K562 (cell line): Measurements from ENCODE around the gene SFMBT2. TPM values are rescaled to one million over a fixed set of nuclear protein-coding genes. Genes with fewer than 3 reads are reported as not detected.

Experiments
- ATAC-seq: fragments of 200-7000 bp; cut with Tn5 transposase; 3 replicates; pipeline ENCODE4 v1.9.1; 2020; ENCODE audit warnings: moderate library complexity
- BruUV-seq: library from RNA; stranded (reverse); fragments of 400-500 nt; replicated peaks from 2 replicates; lab custom pipeline; 2021; lab: Mats Ljungman, UMichigan
- CTCF ChIA-PET: fragments of 300-600 bp; formaldehyde crosslinking; extraction: SDS; loops from one replicate; lab custom pipeline; 2021; ENCODE audit warnings: low intra/inter-chr PET ratio; lab: Yijun Ruan, JAX
- POLR2A ChIA-PET: fragments of 300-600, 350-650 bp; sonication (Branson Sonifier 250); formaldehyde crosslinking; extraction: SDS; loops from one replicate; lab custom pipeline; 2021; ENCODE audit warnings: antibody characterized with exemption, inconsistent platforms; lab: Yijun Ruan, JAX
- DNase-seq, 4 experiments: peaks; one replicate each; pipeline versions ENCODE4 v3.0.0 to v3.0.0-alpha.2; 2011 to 2018; ENCODE audit warnings: low spot score in 3 of 4, mixed read lengths in 3 of 4; ENCODE audit errors: extremely low read depth in 1 of 4
- FAIRE-seq: peaks from 2 replicates; lab custom pipeline; 2011; peaks lifted over from hg19 to GRCh38; lab: Jason Lieb, UNC
- H2AFZ ChIP-seq: 2 replicates; pipeline ENCODE4 v1.6.0; 2011; ENCODE audit warnings: low read depth, low read length, control low read depth, inconsistent platforms
- H3K27ac ChIP-seq: fragments of 200-600 bp; 3 replicates; pipeline ENCODE4 v1.8.0; 2011; ENCODE audit warnings: low read depth, mild to moderate bottlenecking, control low read depth, inconsistent platforms, low read length, moderate library complexity, mixed read lengths; ENCODE audit errors: extremely low read depth
- H3K27me3 ChIP-seq, 2 experiments: fragments of 300-600 bp in 1 of 2; 2 replicates in 1 of 2; 3 replicates in 1 of 2; pipeline versions ENCODE4 v1.6.0 to v1.8.0; 2011; ENCODE audit warnings: inconsistent platforms in 2 of 2, low read length in 2 of 2, mild to moderate bottlenecking in 1 of 2, mixed read lengths in 1 of 2, moderate library complexity in 1 of 2; ENCODE audit not compliant: control insufficient read depth in 2 of 2, insufficient read depth in 2 of 2
- H3K36me3 ChIP-seq: fragments of 300-600 bp; 3 replicates; pipeline ENCODE4 v1.8.0; 2011; ENCODE audit warnings: mild to moderate bottlenecking, low read length, inconsistent platforms; ENCODE audit not compliant: control insufficient read depth, insufficient read depth
- H3K4me1 ChIP-seq, 2 experiments: fragments of 200-600 bp in 1 of 2; replicated peaks in 1 of 2; 2 replicates in 1 of 2; 3 replicates in 1 of 2; pipeline versions ENCODE4 v1.5.1 to v1.8.0; 2011; ENCODE audit warnings: inconsistent platforms in 2 of 2, low read length in 2 of 2, mild to moderate bottlenecking in 1 of 2, mixed read lengths in 1 of 2, moderate library complexity in 1 of 2; ENCODE audit not compliant: control insufficient read depth in 2 of 2, insufficient read depth in 2 of 2
- H3K4me2 ChIP-seq: 2 replicates; pipeline ENCODE4 v1.6.1; 2011; ENCODE audit warnings: low read length, control low read depth, inconsistent platforms, mixed read lengths; ENCODE audit not compliant: insufficient read depth
- H3K4me3 ChIP-seq: fragments of 200-600 bp; sonication (generic), shearing (Covaris generic); 2 replicates; pipeline ENCODE4 v1.5.1; 2016; ENCODE audit warnings: control low read depth, inconsistent platforms
- H3K79me2 ChIP-seq: fragments of 200-600 bp; 3 replicates; pipeline ENCODE4 v1.8.0; 2011; ENCODE audit warnings: low read length, inconsistent platforms; ENCODE audit not compliant: control insufficient read depth, insufficient read depth
- H3K9ac ChIP-seq, 2 experiments: 2 replicates each; pipeline versions ENCODE4 v1.6.0 to v1.6.1; 2011; ENCODE audit warnings: low read depth in 2 of 2, low read length in 2 of 2, control low read depth in 1 of 2, inconsistent platforms in 1 of 2, mild to moderate bottlenecking in 1 of 2, mixed read lengths in 1 of 2; ENCODE audit not compliant: insufficient read depth in 1 of 2
- H3K9me1 ChIP-seq: one replicate; pipeline ENCODE4 v1.6.0; 2011; ENCODE audit warnings: inconsistent platforms, mild to moderate bottlenecking, low read length, moderate library complexity; ENCODE audit not compliant: control insufficient read depth, insufficient read depth
- H3K9me3 ChIP-seq: replicated peaks from 2 replicates; pipeline ENCODE4 v1.5.1; 2011; ENCODE audit warnings: low read depth, low read length, inconsistent platforms; ENCODE audit not compliant: control insufficient read depth, insufficient read depth
- H4K20me1 ChIP-seq: replicated peaks from 2 replicates; pipeline ENCODE4 v1.6.1; 2011; ENCODE audit warnings: low read length, inconsistent platforms, mixed read lengths; ENCODE audit not compliant: control insufficient read depth, insufficient read depth
- CBFA2T3 ChIP-seq: fragments of 450-650 bp; IDR thresholded peaks from 2 replicates; pipeline ENCODE4 v1.6.1; 2017
- CREB3L1 ChIP-seq: fragments of 450-650 bp; IDR thresholded peaks from 2 replicates; pipeline ENCODE4 v1.6.1; 2014; ENCODE audit warnings: low read depth, mild to moderate bottlenecking, moderate library complexity, borderline replicate concordance
- DACH1 ChIP-seq: fragments of 450-650 bp; IDR thresholded peaks from 2 replicates; pipeline ENCODE4 v1.6.1; 2018; ENCODE audit not compliant: partially characterized antibody
- GMEB1 ChIP-seq: fragments of 250-450 bp; sonication (Bioruptor Pico); IDR thresholded peaks from 2 replicates; pipeline ENCODE4 v1.4.0; 2020; ENCODE audit warnings: mild to moderate bottlenecking
- ILK ChIP-seq: fragments of 450-650 bp; IDR thresholded peaks from 2 replicates; pipeline ENCODE4 v1.6.1; 2016; ENCODE audit warnings: missing genetic modification characterization, low read depth, mild to moderate bottlenecking, missing compliant biosample characterization, moderate library complexity, borderline replicate concordance
- NR1H2 ChIP-seq: sonication (generic); formaldehyde crosslinking; IDR thresholded peaks from 2 replicates; pipeline ENCODE4 v1.4.0; 2020; ENCODE audit warnings: mild to moderate bottlenecking, missing genetic modification reagents
- PHB ChIP-seq: fragments of 250-450 bp; sonication (Bioruptor Pico); IDR thresholded peaks from 2 replicates; pipeline ENCODE4 v1.5.0; 2021
- PML ChIP-seq: IDR thresholded peaks from 2 replicates; pipeline ENCODE4 v1.6.1; 2012; ENCODE audit warnings: low read length, inconsistent platforms
- PTBP1 ChIP-seq: fragments of 200-400 bp; formaldehyde crosslinking; IDR thresholded peaks from 2 replicates; pipeline ENCODE4 v1.6.1; 2017; ENCODE audit warnings: low read depth, low read length
- TAF15 ChIP-seq: fragments of 200-400 bp; formaldehyde crosslinking; IDR thresholded peaks from 2 replicates; pipeline ENCODE4 v1.6.1; 2017; ENCODE audit warnings: mild to moderate bottlenecking, low read depth, low read length, moderate library complexity
- U2AF1 ChIP-seq: fragments of 200-400 bp; formaldehyde crosslinking; optimal IDR thresholded peaks from 2 replicates; pipeline ENCODE3; 2017; ENCODE audit warnings: mild to moderate bottlenecking, low read depth, low read length, moderate library complexity
- ZNF384 ChIP-seq: IDR thresholded peaks from 2 replicates; pipeline ENCODE4 v1.6.1; 2012; ENCODE audit warnings: low read depth, low read length, improper control_type of control experiment
- ZNF655 ChIP-seq: fragments of 250-450 bp; sonication (Bioruptor Pico); IDR thresholded peaks from 2 replicates; pipeline ENCODE4 v1.5.0; 2021
- WGBS: fragments of 100-300 bp; shearing (Covaris generic); methylation state at CpG from one replicate; pipeline ENCODE4 v1.1.6; 2016; ENCODE audit warnings: low coverage, mixed read lengths; ENCODE audit not compliant: insufficient coverage; ENCODE audit errors: missing lambda C conversion rate; 5-methylcytosine and 5-hydroxymethylcytosine counted together
- in situ Hi-C: fragments of 300-500 bp; cut with MboI; formaldehyde crosslinking; loops from 4 replicates; pipeline ENCODE4 v1.15.0; 2018; ENCODE audit warnings: inconsistent platforms, mixed read lengths
- intact Hi-C: fragments of 100-400 bp; cut with micrococcal nuclease; formaldehyde crosslinking; loops from 2 replicates; pipeline ENCODE4 v1.14.2; 2022
- polyA plus RNA-seq, 8 experiments: library from polyadenylated mRNA; depleted of rRNA in 4 of 8; stranded (reverse) in 5 of 8; unstranded in 3 of 8; fragments of >200 nt; fragmentation: Nextera tagmentation in 2 of 8; fragmentation: Illumina TruSeq in 1 of 8; extraction: Ambion mirVana in 2 of 8; extraction: Trizol in 1 of 8; gene quantifications; 2 replicates each; pipeline versions ENCODE4 v1.2.1 to v1.2.3, GENCODE V29; 2011 to 2014; ENCODE audit warnings: inconsistent platforms in 1 of 8, missing spikeins in 1 of 8
- total RNA-seq, 7 experiments: library from RNA; depleted of rRNA in 6 of 7; stranded (reverse); fragments of >200 nt in 6 of 7; fragmentation: Illumina TruSeq in 2 of 7; extraction: Trizol in 2 of 7; gene quantifications; 2 replicates each; pipeline versions ENCODE4 v1.2.1 to v1.2.3, GENCODE V29; 2011 to 2021; ENCODE audit warnings: low replicate concordance in 1 of 7

Gene SFMBT2
- total and polyA plus RNA-seq, 9 of the 15 experiments (the other 6 are each of a cell fraction or from before 2014, with no cell fraction given) = 1.2 to 13.6 (median 7.6) TPM

GRCh38 chr10:7117806-7118674 is 292.8 kb downstream of the SFMBT2 start:
- no peaks in the 10 kb centered on the region for H3K79me2 ChIP-seq
- no peaks in the 10 kb centered on the region for H4K20me1 ChIP-seq
- no peak overlapping the region for H3K4me3 ChIP-seq
- 66% methylated on average over 17 of the region's 17 CpGs for WGBS
- no peaks in the 10 kb centered on the region for H3K36me3 ChIP-seq
- H3K9me1 ChIP-seq = no peaks in the 10 kb centered on the region
- no peaks in the 10 kb centered on the region for H3K27me3 ChIP-seq
- ChIA-PET POLR2A (interaction anchor here (0.7 to 1.3 kb wide), 3 partner anchors 9 to 1399 kb away, joined by 3 to 5 read pairs (median 3); no protein-coding TSS in a partner anchor), CTCF (no interaction called here)
- DNase-seq = no peak
- intact Hi-C loops (no loop called here), in situ Hi-C loops (no loop called here)
- no peak overlapping the region for H3K27ac ChIP-seq
- H3K4me1 ChIP-seq = peaks cover 0 to 13% of the 10 kb centered on the region in 2 experiments; a peak in 2 of 5 replicates
- BruUV-seq = no TSS peak
- H3K9me3 ChIP-seq = no peaks in the 10 kb centered on the region
- no peak overlapping the region for H2AFZ ChIP-seq
- H3K9ac ChIP-seq = no peak overlapping the region
- no peak overlapping the region for H3K4me2 ChIP-seq
- ATAC-seq = no peak
- no peak for TF ChIP-seq ZNF655
- no peak for TF ChIP-seq TAF15
- no peak for TF ChIP-seq PTBP1
- TF ChIP-seq PHB (CRISPR knock-in tag) = no peak
- TF ChIP-seq CREB3L1 = no peak
- TF ChIP-seq GMEB1 (CRISPR knock-in tag) = no peak
- TF ChIP-seq ZNF384 = no peak
- TF ChIP-seq CBFA2T3 = no peak
- no peak for TF ChIP-seq NR1H2
- TF ChIP-seq PML = no peak
- no peak for TF ChIP-seq DACH1
- TF ChIP-seq ILK (tag) = no peak
- TF ChIP-seq U2AF1 = no peak
- no peak for FAIRE-seq
